Neural crest cell (in vitro differentiated cells): ENCODE measurements around the gene RAB33B. TPM values are rescaled to one million over a fixed set of nuclear protein-coding genes. Genes with fewer than 3 reads are reported as not detected.

Experiments
- DNase-seq: peaks from one replicate; pipeline ENCODE4 v3.0.0; 2021; ENCODE audit warnings: low read depth, mixed read lengths, low spot score
- H3K27ac Mint-ChIP-seq: one replicate; pipeline ENCODE4 v1.8.0; 2021; ENCODE audit warnings: mild to moderate bottlenecking, mixed read lengths; ENCODE audit not compliant: unreplicated experiment
- H3K27me3 Mint-ChIP-seq: 2 replicates; pipeline ENCODE4 v1.8.0; 2021; ENCODE audit warnings: low read depth, mild to moderate bottlenecking, mixed read lengths
- H3K36me3 Mint-ChIP-seq: 2 replicates; pipeline ENCODE4 v1.8.0; 2021; ENCODE audit warnings: low read depth, mild to moderate bottlenecking, mixed read lengths
- H3K4me1 Mint-ChIP-seq: 2 replicates; pipeline ENCODE4 v1.8.0; 2021; ENCODE audit warnings: mixed read lengths
- H3K4me3 Mint-ChIP-seq: one replicate; pipeline ENCODE4 v1.8.0; 2021; ENCODE audit warnings: mild to moderate bottlenecking, mixed read lengths
- H3K9me3 Mint-ChIP-seq: 2 replicates; pipeline ENCODE4 v1.8.0; 2021; ENCODE audit warnings: mixed read lengths
- CTCF ChIP-seq: fragments of 200-600 bp; sonication (generic); conservative IDR thresholded peaks from 2 replicates; pipeline ENCODE4 v1.5.0; 2021; ENCODE audit warnings: antibody characterized with exemption, mild to moderate bottlenecking
- total RNA-seq: library from RNA; stranded (reverse); gene quantifications from 2 replicates; pipeline ENCODE4 v1.2.1, GENCODE V29; 2021

RAB33B gene
- total RNA-seq, 1 donor from 2014 or later: 7.0 TPM

DNA sequence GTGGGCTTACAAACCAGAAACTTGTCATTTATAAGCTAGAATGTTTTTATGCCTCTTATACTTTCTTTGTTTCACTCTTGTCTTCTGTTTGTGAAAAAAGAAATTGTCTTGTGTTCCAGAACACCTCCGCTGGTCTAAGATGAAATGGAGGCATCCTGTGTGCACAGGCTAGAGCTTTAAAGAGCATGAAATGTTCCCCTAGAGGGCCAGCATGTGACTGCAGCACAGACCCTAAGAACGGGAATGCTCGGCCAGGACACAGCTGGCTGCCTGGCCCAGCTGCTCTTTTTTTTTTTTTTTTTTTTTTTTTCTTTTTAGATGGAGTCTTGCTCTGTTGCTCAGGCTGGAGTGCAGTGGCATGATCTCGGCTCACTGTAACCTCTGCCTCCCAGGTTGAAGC, 68.5 kb downstream of the RAB33B start:
- peak; percentile 14 for DNase-seq
- peaks cover 12% of the 10 kb centered on the region for H3K36me3 Mint-ChIP-seq
- peaks cover 42% of the 10 kb centered on the region for H3K4me1 Mint-ChIP-seq
- H3K27ac Mint-ChIP-seq: no peak overlapping the region
- no peaks in the 10 kb centered on the region for H3K27me3 Mint-ChIP-seq
- H3K4me3 Mint-ChIP-seq: peak overlapping the region; percentile 10
- no peaks in the 10 kb centered on the region for H3K9me3 Mint-ChIP-seq
- no peak for TF ChIP-seq CTCF

DNA sequence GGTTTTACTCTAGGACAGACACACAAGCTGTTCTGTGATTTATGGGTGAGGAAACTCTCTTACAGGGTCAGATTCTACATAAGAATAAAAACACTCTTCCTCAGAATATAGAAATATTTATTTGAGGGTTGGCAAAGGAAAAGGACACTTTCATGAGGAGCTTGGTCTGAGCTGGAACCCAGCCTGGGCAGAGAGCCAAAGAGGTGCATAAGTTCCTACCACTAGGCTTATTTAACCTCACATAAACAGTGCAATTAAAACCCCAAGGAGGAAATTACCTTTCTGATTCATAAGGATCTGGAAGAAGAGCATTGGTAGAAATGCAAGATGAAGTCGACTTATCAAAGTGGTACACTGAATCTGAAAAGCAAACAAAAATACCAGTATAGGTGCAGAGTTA, 69.2 kb downstream of the RAB33B start:
- H3K9me3 Mint-ChIP-seq: no peaks in the 10 kb centered on the region
- H3K36me3 Mint-ChIP-seq: peaks cover 8% of the 10 kb centered on the region
- DNase-seq: no peak
- peaks cover 42% of the 10 kb centered on the region for H3K4me1 Mint-ChIP-seq
- H3K4me3 Mint-ChIP-seq: no peak overlapping the region
- no peaks in the 10 kb centered on the region for H3K27me3 Mint-ChIP-seq
- no peak for TF ChIP-seq CTCF
- H3K27ac Mint-ChIP-seq: no peak overlapping the region

GRCh38 chr4:139524062-139524631, 70.2 kb downstream of the RAB33B start:
- Mint-ChIP-seq H3K27ac (peak overlapping the region; percentile 48), H3K27me3 (no peaks in the 10 kb centered on the region), H3K4me3 (no peak overlapping the region), H3K36me3 (peaks cover 8% of the 10 kb centered on the region), H3K4me1 (peaks cover 42% of the 10 kb centered on the region), H3K9me3 (no peaks in the 10 kb centered on the region)
- DNase-seq: no peak
- TF ChIP-seq CTCF: no peak

- DNase-seq: no peak
- no peak for TF ChIP-seq CTCF
- H3K4me1 Mint-ChIP-seq: peaks cover 38% of the 10 kb centered on the region
- peaks cover 8% of the 10 kb centered on the region for H3K36me3 Mint-ChIP-seq
- H3K4me3 Mint-ChIP-seq: no peak overlapping the region
- H3K27me3 Mint-ChIP-seq: no peaks in the 10 kb centered on the region
- H3K9me3 Mint-ChIP-seq: no peaks in the 10 kb centered on the region
- no peak overlapping the region for H3K27ac Mint-ChIP-seq
These were observed 71.5 kb downstream of the RAB33B start for GRCh38 chr4:139525414-139525813.

Other genes with a start within 250 kb of the RAB33B start
- gene MGARP, start 173.9 kb upstream of the RAB33B start, total RNA-seq: 0.45 and 0.65 TPM in 2 replicates
- gene NAA15, start 152.6 kb upstream of the RAB33B start, total RNA-seq: 81.9 and 87.4 TPM in 2 replicates
- 54.4 and 63.3 TPM in 2 replicates for gene NDUFC1, start 151.6 kb upstream of the RAB33B start, total RNA-seq
- 11.1 and 11.4 TPM in 2 replicates for gene SETD7, start 102.1 kb downstream of the RAB33B start, total RNA-seq
- 15.0 and 15.3 TPM in 2 replicates for gene MGST2, start 211.7 kb downstream of the RAB33B start, total RNA-seq